ENCODE data around the gene URGCP.
A peak's percentile ranks its signal among the peaks of the same experiment; 100 is the strongest.

URGCP gene

GRCh38 chr7:43933902-43934560 lies 27.6 kb upstream of the URGCP start:
- H3K36me3 ChIP-seq (ENCODE audit: control insufficient read depth, insufficient read depth, low read length): no peaks in the 10 kb centered on the region
- no peaks in the 10 kb centered on the region for H3K27me3 ChIP-seq (ENCODE audit: control insufficient read depth, insufficient read depth, low read length)
- H3K9ac ChIP-seq (ENCODE audit: low read length): no peak overlapping the region
- no peak overlapping the region for H3K27ac ChIP-seq (ENCODE audit: low read depth, low read length)
- H3K4me1 ChIP-seq (ENCODE audit: control insufficient read depth, insufficient read depth, low read length): no peaks in the 10 kb centered on the region
- H3K4me3 ChIP-seq (ENCODE audit: low read length): no peak overlapping the region

DNA sequence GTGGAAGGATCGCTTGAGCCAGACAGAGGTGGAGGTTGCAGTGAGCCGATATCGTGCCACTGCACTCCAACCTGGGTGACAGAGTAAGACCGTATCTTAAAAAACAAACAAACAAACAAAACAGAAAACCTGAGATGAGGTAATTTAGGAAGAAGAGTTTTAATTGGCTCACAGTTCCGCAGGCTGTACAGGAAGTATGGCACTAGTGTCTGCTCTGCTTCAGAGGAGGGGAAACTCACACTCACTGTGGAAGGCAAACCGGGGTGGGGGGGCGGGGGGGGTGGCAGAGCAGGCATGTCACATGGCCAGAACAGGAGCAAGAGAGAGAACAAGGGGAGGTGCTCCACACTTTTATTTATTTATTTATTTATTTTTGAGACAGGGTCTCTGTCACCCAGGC lies 24.9 kb upstream of the URGCP start:
- Histone ChIP-seq H3K27me3 (ENCODE audit: control insufficient read depth, insufficient read depth, low read length) (no peaks in the 10 kb centered on the region), H3K36me3 (ENCODE audit: control insufficient read depth, insufficient read depth, low read length) (no peaks in the 10 kb centered on the region), H3K4me1 (ENCODE audit: control insufficient read depth, insufficient read depth, low read length) (no peaks in the 10 kb centered on the region), H3K27ac (ENCODE audit: low read depth, low read length) (no peak overlapping the region), H3K4me3 (ENCODE audit: low read length) (no peak overlapping the region), H3K9ac (ENCODE audit: low read length) (no peak overlapping the region)

- Histone ChIP-seq H3K27ac (ENCODE audit: low read depth, low read length) (no peak overlapping the region), H3K36me3 (ENCODE audit: control insufficient read depth, insufficient read depth, low read length) (no peaks in the 10 kb centered on the region), H3K27me3 (ENCODE audit: control insufficient read depth, insufficient read depth, low read length) (no peaks in the 10 kb centered on the region), H3K4me3 (ENCODE audit: low read length) (no peak overlapping the region), H3K9ac (ENCODE audit: low read length) (no peak overlapping the region), H3K4me1 (ENCODE audit: control insufficient read depth, insufficient read depth, low read length) (no peaks in the 10 kb centered on the region)
Observed at GRCh38 chr7:43929529-43930457, 23.4 kb upstream of the URGCP start.

DNA sequence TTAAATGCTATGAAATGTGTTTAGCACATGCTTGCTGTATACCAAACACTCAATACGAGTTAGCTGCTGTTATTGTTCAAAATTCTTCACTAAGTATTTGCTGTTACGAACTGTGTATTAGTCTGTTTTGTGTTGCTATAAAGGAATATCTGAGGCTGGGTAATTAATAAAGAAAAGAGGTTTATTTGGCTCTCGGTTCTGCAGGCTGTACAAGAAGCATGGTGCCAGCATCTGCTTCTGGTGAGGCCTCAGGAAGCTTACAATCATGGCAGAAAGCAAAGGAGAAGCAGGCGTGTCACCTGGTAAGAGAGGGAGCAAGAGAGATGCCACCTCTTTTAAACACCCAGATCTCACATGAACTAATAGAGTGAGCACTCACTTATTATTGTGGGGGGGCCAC lies 21.4 kb upstream of the URGCP start:
- no peak overlapping the region for H3K9ac ChIP-seq (ENCODE audit: low read length)
- no peak overlapping the region for H3K4me3 ChIP-seq (ENCODE audit: low read length)
- no peaks in the 10 kb centered on the region for H3K27me3 ChIP-seq (ENCODE audit: control insufficient read depth, insufficient read depth, low read length)
- H3K4me1 ChIP-seq (ENCODE audit: control insufficient read depth, insufficient read depth, low read length): no peaks in the 10 kb centered on the region
- no peaks in the 10 kb centered on the region for H3K36me3 ChIP-seq (ENCODE audit: control insufficient read depth, insufficient read depth, low read length)
- no peak overlapping the region for H3K27ac ChIP-seq (ENCODE audit: low read depth, low read length)

DNA sequence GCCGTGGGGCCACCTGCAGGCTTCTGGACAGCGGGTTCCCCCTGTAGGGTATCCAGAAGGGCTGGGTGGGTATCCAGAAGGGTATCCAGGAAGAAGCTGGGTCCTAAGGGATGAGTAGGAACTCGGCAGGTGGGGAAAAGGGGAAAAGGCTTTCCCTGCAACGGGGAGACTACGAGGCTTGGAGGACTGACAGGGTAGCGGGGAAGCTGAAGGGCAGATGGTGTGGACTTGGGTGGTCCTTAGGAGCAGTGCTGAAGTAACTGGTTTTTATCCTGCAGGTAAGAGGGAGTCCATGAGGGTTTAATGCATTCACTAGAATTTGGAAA lies 20.4 kb upstream of the URGCP start:
- Histone ChIP-seq H3K4me3 (ENCODE audit: low read length) (peak overlapping the region; percentile 74), H3K36me3 (ENCODE audit: control insufficient read depth, insufficient read depth, low read length) (no peaks in the 10 kb centered on the region), H3K9ac (ENCODE audit: low read length) (peak overlapping the region; percentile 28), H3K27me3 (ENCODE audit: control insufficient read depth, insufficient read depth, low read length) (no peaks in the 10 kb centered on the region), H3K4me1 (ENCODE audit: control insufficient read depth, insufficient read depth, low read length) (no peaks in the 10 kb centered on the region), H3K27ac (ENCODE audit: low read depth, low read length) (peak overlapping the region; percentile 91)

DNA sequence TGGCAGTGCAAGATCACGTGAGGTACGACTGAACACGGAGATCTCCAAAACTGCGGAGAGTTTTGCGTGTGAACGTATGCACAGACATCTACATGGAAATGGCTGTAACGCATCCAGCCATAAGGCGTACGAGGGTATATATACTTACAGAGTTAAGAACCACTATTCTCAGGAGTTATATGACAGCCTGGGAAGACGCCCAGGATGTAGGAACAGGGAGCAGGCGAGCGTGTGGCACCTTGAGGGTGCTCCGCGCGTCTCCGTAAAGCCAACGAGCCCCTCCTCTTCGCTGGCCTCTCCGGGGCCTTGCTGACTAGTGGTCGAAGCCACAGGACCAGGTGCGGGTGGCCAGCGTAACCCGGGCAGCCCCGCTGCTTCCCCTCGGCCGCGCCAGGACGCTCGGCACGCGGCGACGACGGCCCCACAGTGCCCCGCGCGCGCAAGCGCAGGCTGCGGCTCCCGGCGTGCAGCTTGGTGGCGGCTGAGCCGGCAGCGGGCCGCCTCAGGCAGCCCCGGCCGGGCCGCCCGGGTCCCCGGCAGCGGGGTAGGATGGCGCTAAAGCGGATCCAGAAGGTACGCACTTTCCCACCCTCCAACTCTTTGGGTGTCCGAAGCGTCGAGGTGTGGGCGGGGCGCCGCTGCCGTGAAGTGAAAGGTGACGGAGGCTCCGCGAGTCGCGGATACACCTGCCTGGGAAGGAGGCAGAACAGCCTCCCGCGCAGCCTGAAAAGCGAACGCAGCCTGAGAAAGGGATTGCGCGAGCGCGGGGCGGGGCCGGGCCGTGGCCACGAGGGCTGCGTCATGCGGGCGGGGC lies 19.8 kb upstream of the URGCP start, which contains the start of gene UBE2D4:
Gene UBE2D4, plus strand, starts transcription at position 453 of the 814 bp plus-strand sequence. Its CDS starts 97 bp downstream, at position 550.
- peak within 1 kb of the TSS; percentile 91 for H3K27ac ChIP-seq (ENCODE audit: low read depth, low read length)
- no peaks in the 10 kb centered on the region for H3K4me1 ChIP-seq (ENCODE audit: control insufficient read depth, insufficient read depth, low read length)
- peak within 1 kb of the TSS; percentile 53 for H3K9ac ChIP-seq (ENCODE audit: low read length)
- H3K36me3 ChIP-seq (ENCODE audit: control insufficient read depth, insufficient read depth, low read length): no peaks in the 10 kb centered on the region
- H3K27me3 ChIP-seq (ENCODE audit: control insufficient read depth, insufficient read depth, low read length): no peaks in the 10 kb centered on the region
- peak within 1 kb of the TSS; percentile 74 for H3K4me3 ChIP-seq (ENCODE audit: low read length)

GRCh38 chr7:43922726-43923125 lies 16.3 kb upstream of the URGCP start:
- no peak overlapping the region for H3K9ac ChIP-seq (ENCODE audit: low read length)
- no peaks in the 10 kb centered on the region for H3K27me3 ChIP-seq (ENCODE audit: control insufficient read depth, insufficient read depth, low read length)
- H3K27ac ChIP-seq (ENCODE audit: low read depth, low read length): no peak overlapping the region
- no peak overlapping the region for H3K4me3 ChIP-seq (ENCODE audit: low read length)
- H3K4me1 ChIP-seq (ENCODE audit: control insufficient read depth, insufficient read depth, low read length): no peaks in the 10 kb centered on the region
- no peaks in the 10 kb centered on the region for H3K36me3 ChIP-seq (ENCODE audit: control insufficient read depth, insufficient read depth, low read length)

GRCh38 chr7:43921423-43921822 lies 15.0 kb upstream of the URGCP start:
- Histone ChIP-seq H3K27me3 (ENCODE audit: control insufficient read depth, insufficient read depth, low read length) (no peaks in the 10 kb centered on the region), H3K4me3 (ENCODE audit: low read length) (no peak overlapping the region), H3K36me3 (ENCODE audit: control insufficient read depth, insufficient read depth, low read length) (no peaks in the 10 kb centered on the region), H3K4me1 (ENCODE audit: control insufficient read depth, insufficient read depth, low read length) (no peaks in the 10 kb centered on the region), H3K27ac (ENCODE audit: low read depth, low read length) (no peak overlapping the region), H3K9ac (ENCODE audit: low read length) (no peak overlapping the region)

DNA sequence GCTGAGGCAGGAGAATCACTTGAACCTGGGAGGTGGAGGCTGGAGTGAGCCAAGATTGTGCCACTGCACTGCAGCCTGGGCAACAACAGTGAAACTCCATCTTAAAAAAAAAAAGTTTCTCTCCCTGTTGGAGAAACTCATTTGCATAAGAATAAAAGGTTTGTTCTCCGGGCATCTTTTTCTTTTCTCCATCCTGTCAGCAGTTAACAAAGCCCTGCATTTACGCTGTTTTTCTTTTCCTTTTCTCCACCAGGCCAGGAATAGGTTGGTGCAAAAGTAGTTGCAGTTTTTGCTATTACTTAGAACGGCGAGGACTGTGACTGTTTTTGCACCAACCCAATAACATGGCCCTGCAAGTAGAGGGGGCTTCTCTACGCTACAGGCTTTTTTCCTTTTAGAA lies 9.5 kb upstream of the URGCP start:
- no peak overlapping the region for H3K27ac ChIP-seq (ENCODE audit: low read depth, low read length)
- no peak overlapping the region for H3K9ac ChIP-seq (ENCODE audit: low read length)
- no peak overlapping the region for H3K4me3 ChIP-seq (ENCODE audit: low read length)
- H3K4me1 ChIP-seq (ENCODE audit: control insufficient read depth, insufficient read depth, low read length): no peaks in the 10 kb centered on the region
- H3K27me3 ChIP-seq (ENCODE audit: control insufficient read depth, insufficient read depth, low read length): no peaks in the 10 kb centered on the region
- no peaks in the 10 kb centered on the region for H3K36me3 ChIP-seq (ENCODE audit: control insufficient read depth, insufficient read depth, low read length)

GRCh38 chr7:43914795-43915194 lies 8.4 kb upstream of the URGCP start:
- Histone ChIP-seq H3K4me3 (ENCODE audit: low read length) (no peak overlapping the region), H3K4me1 (ENCODE audit: control insufficient read depth, insufficient read depth, low read length) (no peaks in the 10 kb centered on the region), H3K9ac (ENCODE audit: low read length) (no peak overlapping the region), H3K36me3 (ENCODE audit: control insufficient read depth, insufficient read depth, low read length) (no peaks in the 10 kb centered on the region), H3K27me3 (ENCODE audit: control insufficient read depth, insufficient read depth, low read length) (no peaks in the 10 kb centered on the region), H3K27ac (ENCODE audit: low read depth, low read length) (no peak overlapping the region)

DNA sequence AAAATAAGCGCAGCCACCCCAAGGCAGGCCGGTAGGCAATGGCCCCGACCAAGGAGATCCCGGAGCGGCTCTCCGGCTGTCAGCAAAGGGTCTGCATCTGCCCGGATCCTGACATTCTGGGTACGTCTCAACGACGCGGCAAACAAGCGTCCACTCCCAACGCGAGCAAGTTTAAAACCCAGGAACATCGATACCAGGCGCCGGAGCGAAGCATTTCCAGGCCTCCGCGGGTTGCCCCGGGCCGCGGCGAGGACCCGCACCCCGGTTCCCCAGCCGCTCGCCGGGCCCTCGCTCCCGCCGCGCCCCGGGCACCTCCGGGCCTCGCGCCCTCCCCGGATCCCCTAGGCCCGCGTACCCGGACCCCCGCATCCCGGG lies 453 bp downstream of the URGCP start:
- H3K27me3 ChIP-seq (ENCODE audit: control insufficient read depth, insufficient read depth, low read length): no peaks in the 10 kb centered on the region
- H3K36me3 ChIP-seq (ENCODE audit: control insufficient read depth, insufficient read depth, low read length): no peaks in the 10 kb centered on the region
- peak overlapping the region; percentile 75 for H3K27ac ChIP-seq (ENCODE audit: low read depth, low read length)
- peak overlapping the region; percentile 81 for H3K4me3 ChIP-seq (ENCODE audit: low read length)
- H3K9ac ChIP-seq (ENCODE audit: low read length): peak overlapping the region; percentile 90
- peaks cover 9% of the 10 kb centered on the region for H3K4me1 ChIP-seq (ENCODE audit: control insufficient read depth, insufficient read depth, low read length)

DNA sequence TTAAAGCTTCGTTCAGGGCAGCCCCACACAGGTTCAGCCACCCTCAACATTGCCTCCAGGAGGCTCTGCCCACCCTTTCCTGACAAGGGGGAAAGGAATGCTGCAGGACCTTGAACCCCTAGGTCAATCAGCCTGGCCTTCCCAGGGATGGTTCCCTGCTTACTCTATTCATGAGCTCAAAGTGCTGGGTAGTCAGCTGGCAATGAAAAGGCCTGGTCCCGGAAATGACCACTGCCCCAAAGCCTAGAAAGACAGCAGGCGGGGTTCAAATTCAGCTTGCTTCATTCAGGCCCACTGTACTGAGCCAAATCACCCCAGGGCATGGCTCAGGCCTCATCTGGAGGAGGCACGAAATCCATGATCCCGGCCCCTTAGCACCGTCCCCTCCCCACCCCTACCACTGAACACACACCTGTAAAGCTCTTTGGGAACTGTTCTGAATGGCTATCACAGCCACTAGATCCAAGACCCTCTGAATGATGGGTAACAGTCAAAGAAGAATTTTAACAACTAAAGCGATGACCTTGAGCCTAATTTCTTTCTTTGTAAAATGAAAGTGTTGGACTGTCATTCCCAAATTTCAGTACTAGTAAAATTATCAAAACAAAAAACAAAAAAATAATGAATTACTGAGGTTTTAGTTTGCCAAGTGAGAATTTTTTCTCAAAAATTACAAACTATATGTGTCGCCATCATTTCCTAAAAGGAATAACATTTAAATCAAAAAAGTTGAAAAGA lies 1.0 kb downstream of the URGCP start:
- peaks cover 9% of the 10 kb centered on the region for H3K4me1 ChIP-seq (ENCODE audit: control insufficient read depth, insufficient read depth, low read length)
- peak overlapping the region; percentile 75 for H3K27ac ChIP-seq (ENCODE audit: low read depth, low read length)
- no peaks in the 10 kb centered on the region for H3K36me3 ChIP-seq (ENCODE audit: control insufficient read depth, insufficient read depth, low read length)
- peak overlapping the region; percentile 81 for H3K4me3 ChIP-seq (ENCODE audit: low read length)
- no peaks in the 10 kb centered on the region for H3K27me3 ChIP-seq (ENCODE audit: control insufficient read depth, insufficient read depth, low read length)
- peak overlapping the region; percentile 90 for H3K9ac ChIP-seq (ENCODE audit: low read length)
